Parathyroid adenoma (tissue), 2 donors: ENCODE data around the gene LSM7.

Experiments used
- H2AFZ ChIP-seq: fragments of 300-600 bp; sonication (generic); one replicate; pipeline ENCODE4 v1.7.0; 2017; ENCODE audit warnings: antibody characterized with exemption, mild to moderate bottlenecking
- H3K27ac ChIP-seq: fragments of 300-600 bp; sonication (generic); one replicate; pipeline ENCODE4 v1.7.0; 2017
- H3K27me3 ChIP-seq: fragments of 300-600 bp; sonication (generic); one replicate; pipeline ENCODE4 v1.7.0; 2017; ENCODE audit warnings: low read length; ENCODE audit not compliant: control insufficient read depth, insufficient read depth
- H3K36me3 ChIP-seq: fragments of 300-600 bp; sonication (generic); one replicate; pipeline ENCODE4 v1.7.0; 2017; ENCODE audit warnings: low read length; ENCODE audit not compliant: control insufficient read depth, insufficient read depth
- H3K4me1 ChIP-seq: fragments of 300-600 bp; sonication (generic); one replicate; pipeline ENCODE4 v1.7.0; 2017; ENCODE audit warnings: control low read depth
- H3K4me2 ChIP-seq: fragments of 300-600 bp; sonication (generic); one replicate; pipeline ENCODE4 v1.7.0; 2017; ENCODE audit warnings: low read length
- H3K4me3 ChIP-seq: fragments of 300-600 bp; sonication (generic); one replicate; pipeline ENCODE4 v1.7.0; 2017; ENCODE audit warnings: low read depth, low read length
- H3K79me2 ChIP-seq: fragments of 300-600 bp; sonication (generic); one replicate; pipeline ENCODE4 v1.7.0; 2017; ENCODE audit warnings: control low read depth
- H3K9ac ChIP-seq: fragments of 300-600 bp; sonication (generic); one replicate; pipeline ENCODE4 v1.7.0; 2017; ENCODE audit warnings: mild to moderate bottlenecking
- H3K9me3 ChIP-seq: fragments of 300-600 bp; sonication (generic); one replicate; pipeline ENCODE4 v1.7.0; 2017; ENCODE audit warnings: low read length; ENCODE audit not compliant: control insufficient read depth
- TF ChIP-seq, protein P1 (sequence below): fragments of 300-600 bp; sonication (generic); IDR thresholded peaks from one replicate; pipeline ENCODE4 v1.7.0; 2017; ENCODE audit warnings: antibody characterized with exemption, mild to moderate bottlenecking
- donor health status: primary hyperparathyroidism.

LSM7 gene

DNA sequence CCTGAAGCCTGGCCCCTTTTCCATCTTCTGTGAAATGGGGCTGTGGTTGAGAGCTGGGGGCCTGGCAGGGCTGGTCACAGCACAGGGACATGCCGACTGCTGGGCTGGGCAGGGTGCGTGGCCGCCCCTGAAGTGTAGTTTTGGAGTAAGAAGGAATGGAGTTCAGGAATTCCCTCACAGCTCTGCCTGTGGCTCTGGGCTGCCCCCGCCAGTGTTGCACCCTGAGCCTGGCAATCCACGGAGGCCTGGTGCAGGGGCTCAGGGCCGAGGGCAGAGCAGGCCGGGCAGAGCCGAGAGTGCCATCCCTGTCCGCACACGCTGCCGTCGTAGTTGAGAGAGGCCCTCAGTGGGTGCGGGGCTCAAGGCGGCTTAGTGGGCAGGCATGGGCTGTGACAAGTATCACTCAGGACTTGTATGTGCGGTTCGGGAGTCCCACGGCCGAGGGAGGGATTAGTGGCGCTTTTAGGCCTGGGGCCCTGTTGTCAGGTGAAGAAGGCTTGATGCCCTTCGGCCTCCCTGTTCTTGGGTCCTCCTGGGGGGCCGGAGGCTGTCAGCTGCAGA, 9.7 kb upstream of the LSM7 start:
- no peak overlapping the region for H3K27ac ChIP-seq
- peaks cover 19% of the 10 kb centered on the region for H3K79me2 ChIP-seq
- no peak overlapping the region for H3K4me2 ChIP-seq
- H3K9ac ChIP-seq = no peak overlapping the region
- H3K36me3 ChIP-seq = no peaks in the 10 kb centered on the region
- H3K4me1 ChIP-seq = peaks cover 8% of the 10 kb centered on the region
- no peak overlapping the region for H3K4me3 ChIP-seq
- H3K27me3 ChIP-seq = no peaks in the 10 kb centered on the region
- TF ChIP-seq, protein P1, sequence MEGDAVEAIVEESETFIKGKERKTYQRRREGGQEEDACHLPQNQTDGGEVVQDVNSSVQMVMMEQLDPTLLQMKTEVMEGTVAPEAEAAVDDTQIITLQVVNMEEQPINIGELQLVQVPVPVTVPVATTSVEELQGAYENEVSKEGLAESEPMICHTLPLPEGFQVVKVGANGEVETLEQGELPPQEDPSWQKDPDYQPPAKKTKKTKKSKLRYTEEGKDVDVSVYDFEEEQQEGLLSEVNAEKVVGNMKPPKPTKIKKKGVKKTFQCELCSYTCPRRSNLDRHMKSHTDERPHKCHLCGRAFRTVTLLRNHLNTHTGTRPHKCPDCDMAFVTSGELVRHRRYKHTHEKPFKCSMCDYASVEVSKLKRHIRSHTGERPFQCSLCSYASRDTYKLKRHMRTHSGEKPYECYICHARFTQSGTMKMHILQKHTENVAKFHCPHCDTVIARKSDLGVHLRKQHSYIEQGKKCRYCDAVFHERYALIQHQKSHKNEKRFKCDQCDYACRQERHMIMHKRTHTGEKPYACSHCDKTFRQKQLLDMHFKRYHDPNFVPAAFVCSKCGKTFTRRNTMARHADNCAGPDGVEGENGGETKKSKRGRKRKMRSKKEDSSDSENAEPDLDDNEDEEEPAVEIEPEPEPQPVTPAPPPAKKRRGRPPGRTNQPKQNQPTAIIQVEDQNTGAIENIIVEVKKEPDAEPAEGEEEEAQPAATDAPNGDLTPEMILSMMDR = no peak
- no peak overlapping the region for H2AFZ ChIP-seq
- H3K9me3 ChIP-seq = no peaks in the 10 kb centered on the region

GRCh38 chr19:2337329-2337707, 8.9 kb upstream of the LSM7 start:
- peaks cover 12% of the 10 kb centered on the region for H3K4me1 ChIP-seq
- TF ChIP-seq, protein P1 = no peak
- no peak overlapping the region for H3K27ac ChIP-seq
- peaks cover 20% of the 10 kb centered on the region for H3K79me2 ChIP-seq
- H3K4me2 ChIP-seq = no peak overlapping the region
- no peak overlapping the region for H3K9ac ChIP-seq
- no peaks in the 10 kb centered on the region for H3K9me3 ChIP-seq
- no peak overlapping the region for H3K4me3 ChIP-seq
- no peaks in the 10 kb centered on the region for H3K27me3 ChIP-seq
- H2AFZ ChIP-seq = no peak overlapping the region
- no peaks in the 10 kb centered on the region for H3K36me3 ChIP-seq

- H3K4me1 ChIP-seq = peaks cover 18% of the 10 kb centered on the region
- TF ChIP-seq, protein P1 = no peak
Measured at GRCh38 chr19:2336528-2337328, 8.3 kb upstream of the LSM7 start.

GRCh38 chr19:2335848-2336247, 7.5 kb upstream of the LSM7 start:
- H2AFZ ChIP-seq = no peak overlapping the region
- TF ChIP-seq, protein P1 = no peak
- no peak overlapping the region for H3K9ac ChIP-seq
- H3K4me3 ChIP-seq = no peak overlapping the region
- peaks cover 27% of the 10 kb centered on the region for H3K4me1 ChIP-seq
- H3K27me3 ChIP-seq = no peaks in the 10 kb centered on the region
- H3K79me2 ChIP-seq = peaks cover 32% of the 10 kb centered on the region
- H3K4me2 ChIP-seq = no peak overlapping the region
- H3K27ac ChIP-seq = no peak overlapping the region
- no peaks in the 10 kb centered on the region for H3K36me3 ChIP-seq
- H3K9me3 ChIP-seq = no peaks in the 10 kb centered on the region

More at GRCh38 chr19:2336528-2337328, 8.3 kb upstream of the LSM7 start:
- H3K27ac ChIP-seq = no peak overlapping the region
- no peak overlapping the region for H3K9ac ChIP-seq
- H3K4me3 ChIP-seq = no peak overlapping the region
- H2AFZ ChIP-seq = no peak overlapping the region
- H3K9me3 ChIP-seq = no peaks in the 10 kb centered on the region
- no peak overlapping the region for H3K4me2 ChIP-seq
- peaks cover 24% of the 10 kb centered on the region for H3K79me2 ChIP-seq
- no peaks in the 10 kb centered on the region for H3K36me3 ChIP-seq
- no peaks in the 10 kb centered on the region for H3K27me3 ChIP-seq
